ENCODE data around the gene MLLT6. TPM values are rescaled to one million over a fixed set of nuclear protein-coding genes. Genes with fewer than 3 reads are reported as not detected.

MLLT6 gene
- total and polyA plus RNA-seq, 2 of the 13 experiments (the other 11 are each of a cell fraction or from before 2014, with no cell fraction given) = 50.7 to 69.5 TPM

GRCh38 chr17:38674014-38674748, 30.9 kb upstream of the MLLT6 start (continued):
- no peak for TF ChIP-seq NFYB (CRISPR knock-in tag; IDR thresholded peaks at IDR 0.05)
- no peak for TF ChIP-seq ZNF276 (CRISPR knock-in tag; IDR thresholded peaks at IDR 0.05; ENCODE audit: low read depth)
- TF ChIP-seq REL (CRISPR knock-in tag; conservative IDR thresholded peaks at IDR 0.05) = no peak
- no peak for TF ChIP-seq TFE3 (CRISPR knock-in tag; IDR thresholded peaks at IDR 0.05)
- no peak for TF ChIP-seq PHF20 (CRISPR knock-in tag; IDR thresholded peaks at IDR 0.05)
- TF ChIP-seq MNT (IDR thresholded peaks at IDR 0.05) = no peak
- TF ChIP-seq GATAD2A (CRISPR knock-in tag; IDR thresholded peaks at IDR 0.05) = no peak
- peak; percentile 63; the same call in 1 of the 2 replicates for TF ChIP-seq ZNF589 (CRISPR knock-in tag; conservative IDR thresholded peaks at IDR 0.05)
- TF ChIP-seq CERS6 (CRISPR knock-in tag; IDR thresholded peaks at IDR 0.05) = no peak
- no peak for TF ChIP-seq JARID2 (CRISPR knock-in tag; IDR thresholded peaks at IDR 0.05; ENCODE audit: insufficient replicate concordance)
- TF ChIP-seq ZNF34 (CRISPR knock-in tag; IDR thresholded peaks at IDR 0.05; ENCODE audit: borderline replicate concordance) = no peak
- 0 out of 2 replicates have a peak, but pooled peaks have one; percentile 17 for TF ChIP-seq ISX (CRISPR knock-in tag; conservative IDR thresholded peaks at IDR 0.05)
- TF ChIP-seq ZNF747 (CRISPR knock-in tag; IDR thresholded peaks at IDR 0.05; ENCODE audit: borderline replicate concordance) = peak; percentile 36; the same call in 1 of the 2 replicates
- TF ChIP-seq KDM2A (CRISPR knock-in tag; IDR thresholded peaks at IDR 0.05; ENCODE audit: borderline replicate concordance, low read depth) = 0 out of 2 replicates have a peak, but pooled peaks have one; percentile 9
- no peak for TF ChIP-seq PRDM4 (CRISPR knock-in tag; IDR thresholded peaks at IDR 0.05; ENCODE audit: borderline replicate concordance)
- no peak for TF ChIP-seq ZNF549 (CRISPR knock-in tag; IDR thresholded peaks at IDR 0.05)
- no peak for TF ChIP-seq ZNF616 (CRISPR knock-in tag; IDR thresholded peaks at IDR 0.05; ENCODE audit: low read depth)
- no peak for TF ChIP-seq ERF (CRISPR knock-in tag; IDR thresholded peaks at IDR 0.05)

All from HepG2 (cell line).